Muscle layer of duodenum (tissue), 2 donors: Measurements from ENCODE around the gene PRUNE1.
A peak's percentile ranks its signal among the peaks of the same experiment; 100 is the strongest.

ENCODE experiments used
- H3K27ac ChIP-seq: one replicate; pipeline ENCODE4 v1.7.0; 2013; ENCODE audit warnings: mild to moderate bottlenecking, low read length
- H3K27me3 ChIP-seq: one replicate; pipeline ENCODE4 v1.7.0; 2013; ENCODE audit warnings: low read depth, mild to moderate bottlenecking, control low read depth, low read length
- H3K36me3 ChIP-seq, 2 donors: one replicate each; pipeline ENCODE4 v1.7.0; 2013; ENCODE audit warnings: low read length in 2 of 2, control low read depth in 1 of 2, mild to moderate bottlenecking in 1 of 2; ENCODE audit not compliant: insufficient read depth in 2 of 2, control insufficient read depth in 1 of 2
- H3K4me1 ChIP-seq, 2 donors: one replicate each; pipeline ENCODE4 v1.7.0; 2013; ENCODE audit warnings: low read length in 2 of 2, mild to moderate bottlenecking in 2 of 2, control low read depth in 1 of 2, moderate library complexity in 1 of 2; ENCODE audit not compliant: insufficient read depth in 2 of 2, control insufficient read depth in 1 of 2
- H3K4me3 ChIP-seq, 2 donors: one replicate each; pipeline ENCODE4 v1.7.0; 2013; ENCODE audit warnings: low read length in 2 of 2, low read depth in 1 of 2, mild to moderate bottlenecking in 1 of 2
- H3K9me3 ChIP-seq, 2 donors: one replicate each; pipeline ENCODE4 v1.7.0; 2013; ENCODE audit warnings: low read length in 2 of 2, control low read depth in 1 of 2, mild to moderate bottlenecking in 1 of 2; ENCODE audit not compliant: control insufficient read depth in 1 of 2
- donor health status: healthy.

The PRUNE1 gene

GRCh38 chr1:150997949-150998348 lies 10.3 kb upstream of the PRUNE1 start:
- Histone ChIP-seq H3K27ac (no peak overlapping the region), H3K4me1 (peaks cover 8 to 13% of the 10 kb centered on the region in 2 donors), H3K27me3 (no peaks in the 10 kb centered on the region), H3K4me3 (no peak overlapping the region), H3K9me3 (no peaks in the 10 kb centered on the region), H3K36me3 (peaks cover 27 to 54% of the 10 kb centered on the region in 2 donors)

GRCh38 chr1:150999051-150999674 lies 9.1 kb upstream of the PRUNE1 start:
- Histone ChIP-seq H3K9me3 (no peaks in the 10 kb centered on the region), H3K27ac (no peak overlapping the region), H3K27me3 (no peaks in the 10 kb centered on the region), H3K4me3 (no peak overlapping the region), H3K4me1 (peaks cover 11 to 23% of the 10 kb centered on the region in 2 donors), H3K36me3 (peaks cover 27 to 54% of the 10 kb centered on the region in 2 donors)

- no peaks in the 10 kb centered on the region for H3K9me3 ChIP-seq
- H3K27ac ChIP-seq, result no peak overlapping the region
- no peak overlapping the region for H3K4me3 ChIP-seq
- peaks cover 11 to 28% of the 10 kb centered on the region in 2 donors for H3K4me1 ChIP-seq
- H3K27me3 ChIP-seq, result no peaks in the 10 kb centered on the region
- H3K36me3 ChIP-seq, result peaks cover 27 to 54% of the 10 kb centered on the region in 2 donors
Observed at GRCh38 chr1:150999926-151000325, 8.3 kb upstream of the PRUNE1 start.

GRCh38 chr1:151000408-151000807 lies 7.8 kb upstream of the PRUNE1 start:
- H3K27ac ChIP-seq, result no peak overlapping the region
- H3K4me1 ChIP-seq, result peaks cover 12 to 33% of the 10 kb centered on the region in 2 donors
- H3K36me3 ChIP-seq, result peaks cover 27 to 54% of the 10 kb centered on the region in 2 donors
- no peaks in the 10 kb centered on the region for H3K27me3 ChIP-seq
- no peak overlapping the region for H3K4me3 ChIP-seq
- no peaks in the 10 kb centered on the region for H3K9me3 ChIP-seq

GRCh38 chr1:151001602-151002001 lies 6.6 kb upstream of the PRUNE1 start:
- Histone ChIP-seq H3K27ac (no peak overlapping the region), H3K27me3 (no peaks in the 10 kb centered on the region), H3K36me3 (peaks cover 27 to 53% of the 10 kb centered on the region in 2 donors), H3K4me1 (peaks cover 10 to 30% of the 10 kb centered on the region in 2 donors), H3K9me3 (no peaks in the 10 kb centered on the region), H3K4me3 (no peak overlapping the region)

- peaks cover 27 to 49% of the 10 kb centered on the region in 2 donors for H3K36me3 ChIP-seq
- no peaks in the 10 kb centered on the region for H3K27me3 ChIP-seq
- peaks cover 10 to 34% of the 10 kb centered on the region in 2 donors for H3K4me1 ChIP-seq
- peak overlapping the region in 1 of 2 donors; percentile 36 for H3K4me3 ChIP-seq
- H3K27ac ChIP-seq, result no peak overlapping the region
- H3K9me3 ChIP-seq, result no peaks in the 10 kb centered on the region
Observed at GRCh38 chr1:151002051-151002450, 6.2 kb upstream of the PRUNE1 start.

- Histone ChIP-seq H3K36me3 (peaks cover 22 to 43% of the 10 kb centered on the region in 2 donors), H3K27me3 (no peaks in the 10 kb centered on the region), H3K27ac (no peak overlapping the region), H3K4me1 (peaks cover 14 to 40% of the 10 kb centered on the region in 2 donors), H3K9me3 (no peaks in the 10 kb centered on the region), H3K4me3 (peak overlapping the region in 1 of 2 donors; percentile 36)
Observed at GRCh38 chr1:151002611-151003010, 5.6 kb upstream of the PRUNE1 start.

GRCh38 chr1:151003180-151003579 lies 5.1 kb upstream of the PRUNE1 start:
- Histone ChIP-seq H3K9me3 (no peaks in the 10 kb centered on the region), H3K27ac (peak overlapping the region; percentile 17), H3K4me1 (peaks cover 19 to 43% of the 10 kb centered on the region in 2 donors), H3K4me3 (peak overlapping the region; percentile 1 to 36), H3K36me3 (peaks cover 17 to 37% of the 10 kb centered on the region in 2 donors), H3K27me3 (no peaks in the 10 kb centered on the region)

GRCh38 chr1:151005729-151006319 lies 2.4 kb upstream of the PRUNE1 start:
- Histone ChIP-seq H3K4me1 (peaks cover 25 to 57% of the 10 kb centered on the region in 2 donors), H3K27me3 (no peaks in the 10 kb centered on the region)

GRCh38 chr1:151006327-151007052 lies 1.8 kb upstream of the PRUNE1 start, which contains the start of gene MINDY1:
MINDY1 (minus strand) TSS chr1:151006902; CDS start chr1:151002617, 4,285 bp downstream.
- H3K9me3 ChIP-seq, result no peaks in the 10 kb centered on the region
- peaks cover 25 to 62% of the 10 kb centered on the region in 2 donors for H3K4me1 ChIP-seq
- H3K27me3 ChIP-seq, result no peaks in the 10 kb centered on the region
- H3K27ac ChIP-seq, result peak within 1 kb of the TSS; percentile 95
- peaks cover 4 to 16% of the 10 kb centered on the region in 2 donors for H3K36me3 ChIP-seq
- peak within 1 kb of the TSS; percentile 82 to 88 for H3K4me3 ChIP-seq

More at GRCh38 chr1:151005729-151006319, 2.4 kb upstream of the PRUNE1 start:
- Histone ChIP-seq H3K4me3 (peak overlapping the region; percentile 82 to 88), H3K27ac (peak overlapping the region; percentile 95), H3K9me3 (no peaks in the 10 kb centered on the region), H3K36me3 (peaks cover 8 to 22% of the 10 kb centered on the region in 2 donors)

GRCh38 chr1:151007853-151008243 lies 401 bp upstream of the PRUNE1 start:
- no peaks in the 10 kb centered on the region for H3K27me3 ChIP-seq
- H3K27ac ChIP-seq, result peak overlapping the region; percentile 95
- H3K4me3 ChIP-seq, result peak overlapping the region; percentile 78 to 88
- peaks cover 0 to 7% of the 10 kb centered on the region in 2 donors for H3K36me3 ChIP-seq
- no peaks in the 10 kb centered on the region for H3K9me3 ChIP-seq
- H3K4me1 ChIP-seq, result peaks cover 22 to 54% of the 10 kb centered on the region in 2 donors
